ENCODE results near the gene MINDY4. TPM values are rescaled to one million over a fixed set of nuclear protein-coding genes. Genes with fewer than 3 reads are reported as not detected.

The MINDY4 gene
- total RNA-seq, 1 experiment from 2014 or later: 9.2 TPM

DNA sequence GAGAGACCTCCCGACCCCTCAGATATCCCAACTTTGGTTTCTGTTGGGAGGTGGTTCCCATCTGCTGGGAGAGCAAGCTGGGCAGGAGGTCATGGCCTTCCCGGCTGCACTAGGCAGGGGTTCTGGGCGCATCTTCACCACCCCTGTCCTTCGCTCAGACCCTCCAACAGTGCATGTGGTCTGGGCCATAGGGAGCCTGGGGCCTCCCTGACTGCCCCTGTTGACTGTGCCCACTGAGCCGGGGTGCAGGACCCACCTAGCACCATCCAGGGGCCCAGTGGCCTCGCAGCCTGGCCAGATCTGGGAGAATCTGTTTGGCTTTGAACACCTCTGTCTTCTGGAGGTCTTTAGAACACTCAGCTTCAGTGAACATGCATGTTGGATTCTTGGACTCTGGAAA, 38.0 kb upstream of the MINDY4 start:
- no peak for TF ChIP-seq CTCF (IDR thresholded peaks at IDR 0.05; ENCODE audit: unreplicated experiment)
- no peaks in the 10 kb centered on the region for H3K9me3 Mint-ChIP-seq (ENCODE audit: unreplicated experiment)
- BruUV-seq (replicated peaks): no TSS peak
- intact Hi-C loops (cut with micrococcal nuclease): no loop called here
- CTCF ChIA-PET: interaction anchor here (0.6 to 1.4 kb wide), 3 partner anchors 8 to 456 kb away, joined by 3 to 4 read pairs (median 4); no protein-coding TSS in a partner anchor
- no peaks in the 10 kb centered on the region for H3K4me1 Mint-ChIP-seq (ENCODE audit: insufficient read depth, unreplicated experiment)
- POLR2A ChIA-PET: no interaction called here
- H3K4me3 Mint-ChIP-seq (ENCODE audit: unreplicated experiment): no peak overlapping the region
- no peak overlapping the region for H3K27ac Mint-ChIP-seq (ENCODE audit: low read depth, unreplicated experiment)
- no peak for DNase-seq (ENCODE audit: unreplicated experiment)
- no peaks in the 10 kb centered on the region for H3K36me3 Mint-ChIP-seq (ENCODE audit: insufficient read depth, unreplicated experiment)
- peaks cover 88% of the 10 kb centered on the region for H3K27me3 Mint-ChIP-seq (ENCODE audit: insufficient read depth, unreplicated experiment)

- Mint-ChIP-seq H3K36me3 (ENCODE audit: insufficient read depth, unreplicated experiment) (no peaks in the 10 kb centered on the region), H3K4me3 (ENCODE audit: unreplicated experiment) (no peak overlapping the region), H3K9me3 (ENCODE audit: unreplicated experiment) (no peaks in the 10 kb centered on the region), H3K27ac (ENCODE audit: low read depth, unreplicated experiment) (no peak overlapping the region), H3K4me1 (ENCODE audit: insufficient read depth, unreplicated experiment) (no peaks in the 10 kb centered on the region), H3K27me3 (ENCODE audit: insufficient read depth, unreplicated experiment) (peaks cover 88% of the 10 kb centered on the region)
- TF ChIP-seq CTCF (IDR thresholded peaks at IDR 0.05; ENCODE audit: unreplicated experiment): no peak
- no TSS peak for BruUV-seq (replicated peaks)
- ChIA-PET POLR2A (no interaction called here), CTCF (interaction anchor here (0.6 to 1.4 kb wide), 2 partner anchors 30 to 457 kb away, joined by 3 to 4 read pairs; no protein-coding TSS in a partner anchor)
- intact Hi-C loops (cut with micrococcal nuclease): no loop called here
- no peak for DNase-seq (ENCODE audit: unreplicated experiment)
These were observed 37.5 kb upstream of the MINDY4 start for GRCh38 chr7:30733691-30734090.

DNA sequence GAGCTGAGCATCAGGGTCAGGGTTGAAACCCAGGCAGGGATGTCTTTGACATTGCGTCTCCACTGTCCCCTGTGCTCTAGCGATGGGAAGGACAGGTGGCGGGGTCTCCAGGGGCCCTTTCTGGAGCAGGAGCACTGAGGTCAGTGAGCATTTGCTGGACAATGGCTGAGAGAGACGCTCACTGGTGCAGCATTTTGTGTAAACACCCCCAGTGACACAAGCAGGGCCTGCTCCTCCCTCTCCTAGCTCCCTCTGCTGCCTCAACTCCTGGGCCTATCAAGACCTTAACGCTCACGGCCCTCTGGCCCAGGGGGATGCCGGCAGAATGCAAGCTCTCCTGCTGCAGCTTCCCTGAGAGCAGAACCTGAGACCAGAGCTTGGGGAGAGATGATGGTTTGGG, 36.7 kb upstream of the MINDY4 start:
- no peak for DNase-seq (ENCODE audit: unreplicated experiment)
- H3K4me1 Mint-ChIP-seq (ENCODE audit: insufficient read depth, unreplicated experiment): no peaks in the 10 kb centered on the region
- no peaks in the 10 kb centered on the region for H3K36me3 Mint-ChIP-seq (ENCODE audit: insufficient read depth, unreplicated experiment)
- no peaks in the 10 kb centered on the region for H3K9me3 Mint-ChIP-seq (ENCODE audit: unreplicated experiment)
- H3K27me3 Mint-ChIP-seq (ENCODE audit: insufficient read depth, unreplicated experiment): peaks cover 85% of the 10 kb centered on the region
- POLR2A ChIA-PET: no interaction called here
- intact Hi-C loops (cut with micrococcal nuclease): no loop called here
- no peak overlapping the region for H3K4me3 Mint-ChIP-seq (ENCODE audit: unreplicated experiment)
- TF ChIP-seq CTCF (IDR thresholded peaks at IDR 0.05; ENCODE audit: unreplicated experiment): no peak
- H3K27ac Mint-ChIP-seq (ENCODE audit: low read depth, unreplicated experiment): no peak overlapping the region
- no TSS peak for BruUV-seq (replicated peaks)
- CTCF ChIA-PET: interaction anchor here (0.5 to 0.7 kb wide), 4 partner anchors 11 to 138 kb away, joined by 3 to 5 read pairs (median 4); no protein-coding TSS in a partner anchor

- Mint-ChIP-seq H3K27ac (ENCODE audit: low read depth, unreplicated experiment) (no peak overlapping the region), H3K4me3 (ENCODE audit: unreplicated experiment) (no peak overlapping the region), H3K9me3 (ENCODE audit: unreplicated experiment) (no peaks in the 10 kb centered on the region), H3K36me3 (ENCODE audit: insufficient read depth, unreplicated experiment) (no peaks in the 10 kb centered on the region), H3K27me3 (ENCODE audit: insufficient read depth, unreplicated experiment) (peaks cover 76% of the 10 kb centered on the region), H3K4me1 (ENCODE audit: insufficient read depth, unreplicated experiment) (no peaks in the 10 kb centered on the region)
- intact Hi-C loops (cut with micrococcal nuclease): no loop called here
- ChIA-PET CTCF (no interaction called here), POLR2A (interaction anchor here (0.8 kb wide), 1 partner anchor 10 kb away, joined by 3 read pairs; no protein-coding TSS in a partner anchor)
- no TSS peak for BruUV-seq (replicated peaks)
- TF ChIP-seq CTCF (IDR thresholded peaks at IDR 0.05; ENCODE audit: unreplicated experiment): no peak
- no peak for DNase-seq (ENCODE audit: unreplicated experiment)
These were observed 35.6 kb upstream of the MINDY4 start for GRCh38 chr7:30735631-30736030.

Measured in MCF 10A (cell line).